HepG2 (cell line): ENCODE data around the gene NBEA.

Source experiments
- CTCF ChIP-seq: sonication (generic); formaldehyde crosslinking; IDR thresholded peaks from 2 replicates; pipeline ENCODE4 v1.5.0; 2020; ENCODE audit warnings: mild to moderate bottlenecking, missing genetic modification reagents, moderate library complexity
- KDM2A ChIP-seq: sonication (generic); formaldehyde crosslinking; IDR thresholded peaks from 2 replicates; pipeline ENCODE4 v1.4.0; 2020; ENCODE audit warnings: low read depth, missing genetic modification reagents, borderline replicate concordance
- MAFG ChIP-seq: sonication (generic); formaldehyde crosslinking; IDR thresholded peaks from 2 replicates; pipeline ENCODE4 v1.5.1; 2020; ENCODE audit warnings: mild to moderate bottlenecking, missing genetic modification reagents
- POLR2A ChIP-seq, 2 experiments: IDR thresholded peaks; 2 replicates each; pipeline ENCODE4 v1.6.1; 2011; ENCODE audit warnings: low read depth in 2 of 2, low read length in 2 of 2, mild to moderate bottlenecking in 1 of 2, moderate library complexity in 1 of 2; ENCODE audit not compliant: insufficient read depth in 1 of 2

- TF ChIP-seq CTCF (CRISPR knock-in tag), result no peak
- TF ChIP-seq KDM2A (CRISPR knock-in tag), result no peak
- no peak for TF ChIP-seq MAFG (CRISPR knock-in tag)
- no peak for TF ChIP-seq POLR2A (IDR thresholded peaks at IDR 0.05; ENCODE audit: insufficient read depth in 1 of 2, low read depth in 2 of 2, low read length in 2 of 2)
These were observed 531.7 kb downstream of the NBEA start for GRCh38 chr13:35473802-35474201.
